GM12878 (cell line): ENCODE data around the gene IFNL1. TPM values are rescaled to one million over a fixed set of nuclear protein-coding genes. Genes with fewer than 3 reads are reported as not detected.

Source experiments
- ATAC-seq: fragments of 200-7000 bp; cut with Tn5 transposase; 3 replicates; pipeline ENCODE4 v1.9.1; 2020; ENCODE audit warnings: mild to moderate bottlenecking, moderate library complexity
- BruUV-seq: library from RNA; stranded (reverse); fragments of 400-500 nt; replicated peaks from 2 replicates; lab custom pipeline; 2021; lab: Mats Ljungman, UMichigan
- CTCF ChIA-PET: fragments of 300-600 bp; sonication (Branson Sonifier 250); formaldehyde crosslinking; extraction: SDS; loops from one replicate; lab custom pipeline; 2021; ENCODE audit warnings: inconsistent platforms; lab: Yijun Ruan, JAX
- POLR2A ChIA-PET: fragments of 350-600 bp; formaldehyde crosslinking; extraction: SDS; loops from one replicate; lab custom pipeline; 2021; ENCODE audit warnings: inconsistent platforms; lab: Charles Lee
- RAD21 ChIA-PET: fragments of 300-600 bp; sonication (Branson Sonifier 250); formaldehyde crosslinking; loops from one replicate; lab custom pipeline; 2023; ENCODE audit warnings: antibody characterized with exemption; ENCODE audit not compliant: unreplicated experiment; lab: Charles Lee
- SMC1A ChIA-PET: fragments of 300-600 bp; sonication (Branson Sonifier 250); formaldehyde crosslinking; loops from one replicate; lab custom pipeline; 2023; ENCODE audit not compliant: unreplicated experiment, uncharacterized antibody; lab: Charles Lee
- DNase-seq: peaks from one replicate; pipeline ENCODE4 v3.0.0-alpha.2; 2011; ENCODE audit warnings: low read depth, low spot score
- FAIRE-seq: peaks from 3 replicates; lab custom pipeline; 2011; peaks lifted over from hg19 to GRCh38; lab: Jason Lieb, UNC
- H2AFZ ChIP-seq: 2 replicates; pipeline ENCODE4 v1.6.0; 2011; ENCODE audit warnings: low read depth, low read length, control low read depth; ENCODE audit not compliant: control insufficient read depth
- H3K27ac ChIP-seq: 2 replicates; pipeline ENCODE4 v1.5.1; 2011; ENCODE audit warnings: control low read depth; ENCODE audit not compliant: control insufficient read depth, insufficient read depth
- H3K27me3 ChIP-seq, 2 experiments: replicated peaks in 1 of 2; 2 replicates each; pipeline versions ENCODE4 v1.6.0 to v1.6.1; 2011; ENCODE audit warnings: low read length in 1 of 2; ENCODE audit not compliant: control insufficient read depth in 2 of 2, insufficient read depth in 2 of 2
- H3K36me3 ChIP-seq, 2 experiments: 2 replicates each; pipeline ENCODE4 v1.5.1; 2011; ENCODE audit warnings: low read length in 1 of 2; ENCODE audit not compliant: control insufficient read depth in 2 of 2, insufficient read depth in 2 of 2
- H3K4me1 ChIP-seq: 2 replicates; pipeline ENCODE4 v1.6.1; 2011; ENCODE audit warnings: mild to moderate bottlenecking, low read length, moderate library complexity, mixed read lengths; ENCODE audit not compliant: control insufficient read depth, insufficient read depth
- H3K4me2 ChIP-seq: 2 replicates; pipeline ENCODE4 v1.6.0; 2011; ENCODE audit warnings: control low read depth; ENCODE audit not compliant: control insufficient read depth, insufficient read depth
- H3K4me3 ChIP-seq: fragments of 200-600 bp; sonication (generic); 2 replicates; pipeline ENCODE4 v1.5.1; 2016
- H3K79me2 ChIP-seq: 2 replicates; pipeline ENCODE4 v1.6.0; 2011; ENCODE audit warnings: low read length; ENCODE audit not compliant: control insufficient read depth, insufficient read depth
- H3K9ac ChIP-seq: 2 replicates; pipeline ENCODE4 v1.8.0; 2011; ENCODE audit warnings: low read length, control low read depth, mixed read lengths; ENCODE audit not compliant: control insufficient read depth, insufficient read depth
- H3K9me3 ChIP-seq: replicated peaks from 3 replicates; pipeline ENCODE4 v1.5.1; 2011; ENCODE audit warnings: mild to moderate bottlenecking, low read length; ENCODE audit not compliant: control insufficient read depth, insufficient read depth
- H4K20me1 ChIP-seq: 2 replicates; pipeline ENCODE4 v1.6.0; 2011; ENCODE audit not compliant: control insufficient read depth, insufficient read depth
- BCL3 ChIP-seq: IDR thresholded peaks from 2 replicates; pipeline ENCODE4 v1.6.1; 2011; ENCODE audit warnings: borderline replicate concordance, low read depth, mild to moderate bottlenecking, moderate library complexity, low read length; ENCODE audit not compliant: insufficient read depth, poor library complexity, severe bottlenecking
- BMI1 ChIP-seq: fragments of 450-650 bp; IDR thresholded peaks from 2 replicates; pipeline ENCODE4 v1.6.1; 2016; ENCODE audit warnings: mild to moderate bottlenecking, moderate library complexity, borderline replicate concordance
- CBFB ChIP-seq: IDR thresholded peaks from 2 replicates; pipeline ENCODE4 v1.6.1; 2016; ENCODE audit warnings: antibody characterized with exemption, low read depth
- DPF2 ChIP-seq: fragments of 450-650 bp; IDR thresholded peaks from 2 replicates; pipeline ENCODE4 v1.6.1; 2017; ENCODE audit warnings: mild to moderate bottlenecking
- IKZF1 ChIP-seq: fragments of 450-650 bp; conservative IDR thresholded peaks from 2 replicates; pipeline ENCODE4 v1.6.1; 2017; ENCODE audit warnings: antibody characterized with exemption, mild to moderate bottlenecking
- IKZF2 ChIP-seq, 2 experiments: fragments of 450-650 bp; IDR thresholded peaks; 2 replicates each; pipeline ENCODE4 v1.6.1; 2017; ENCODE audit warnings: mild to moderate bottlenecking in 2 of 2, moderate library complexity in 2 of 2
- LARP7 ChIP-seq: fragments of 450-650 bp; IDR thresholded peaks from 2 replicates; pipeline ENCODE4 v1.6.1; 2017; ENCODE audit warnings: mild to moderate bottlenecking
- NFYB ChIP-seq: IDR thresholded peaks from 2 replicates; pipeline ENCODE4 v1.6.1; 2011; ENCODE audit warnings: low read depth, mild to moderate bottlenecking, low read length, improper control_type of control experiment, moderate library complexity; ENCODE audit not compliant: insufficient read depth
- PAX8 ChIP-seq: fragments of 450-650 bp; IDR thresholded peaks from 2 replicates; pipeline ENCODE4 v1.6.1; 2017; ENCODE audit warnings: mild to moderate bottlenecking, moderate library complexity
- SIX5 ChIP-seq: IDR thresholded peaks from 2 replicates; pipeline ENCODE4 v1.6.1; 2011; ENCODE audit warnings: mild to moderate bottlenecking, low read depth, low read length, moderate library complexity; ENCODE audit not compliant: severe bottlenecking
- SMAD1 ChIP-seq: fragments of 450-650 bp; IDR thresholded peaks from 2 replicates; pipeline ENCODE4 v1.6.1; 2018; ENCODE audit warnings: mild to moderate bottlenecking, low read depth; ENCODE audit not compliant: partially characterized antibody
- TAF1 ChIP-seq: IDR thresholded peaks from 2 replicates; pipeline ENCODE4 v1.6.1; 2011; ENCODE audit warnings: mild to moderate bottlenecking, low read depth, low read length, borderline replicate concordance
- YBX1 ChIP-seq: fragments of 450-650 bp; IDR thresholded peaks from 2 replicates; pipeline ENCODE4 v1.6.1; 2016; ENCODE audit warnings: antibody characterized with exemption
- ZBTB11 ChIP-seq: fragments of 450-650 bp; formaldehyde crosslinking; IDR thresholded peaks from 2 replicates; pipeline ENCODE4 v1.5.0; 2022; ENCODE audit warnings: mild to moderate bottlenecking, missing genetic modification characterization
- ZNF217 ChIP-seq: fragments of 450-650 bp; IDR thresholded peaks from 2 replicates; pipeline ENCODE4 v1.6.1; 2017; ENCODE audit warnings: antibody characterized with exemption, mild to moderate bottlenecking
- WGBS: methylation state at CpG from one replicate; pipeline ENCODE4 v1.1.6; 2016; ENCODE audit warnings: low lambda C conversion rate; ENCODE audit not compliant: insufficient replicate concordance, insufficient coverage; ENCODE audit errors: missing lambda C conversion rate; 5-methylcytosine and 5-hydroxymethylcytosine counted together
- in situ Hi-C: fragments of 300-500 bp; cut with MboI; formaldehyde crosslinking; loops from 9 replicates; pipeline ENCODE4 v1.14.3; 2018; ENCODE audit warnings: mixed read lengths
- intact Hi-C: fragments of 100-400 bp; cut with micrococcal nuclease; formaldehyde crosslinking; loops from one replicate; pipeline ENCODE4 v1.14.2; 2022; ENCODE audit not compliant: unreplicated experiment
- polyA plus RNA-seq, 11 experiments: library from polyadenylated mRNA; depleted of rRNA in 4 of 11; unstranded in 6 of 11; stranded (reverse) in 5 of 11; fragments of >200 nt; fragmentation: Nextera tagmentation in 4 of 11; fragmentation: Illumina TruSeq in 1 of 11; extraction: Ambion mirVana in 4 of 11; extraction: Trizol in 1 of 11; gene quantifications; 1 replicate in 1 of 11; 2 replicates in 10 of 11; pipeline versions ENCODE4 v1.2.1 to v1.2.3, GENCODE V29; 2011 to 2016; ENCODE audit warnings: inconsistent platforms in 2 of 11, missing spikeins in 2 of 11, low read depth in 1 of 11
- total RNA-seq, 4 experiments: library from RNA; depleted of rRNA in 3 of 4; stranded (reverse); fragments of >200 nt in 3 of 4; fragmentation: Illumina TruSeq in 1 of 4; extraction: Trizol in 1 of 4; gene quantifications; 2 replicates each; pipeline versions ENCODE4 v1.2.1 to v1.2.3, GENCODE V29; 2013 to 2021

The IFNL1 gene
- total and polyA plus RNA-seq, 10 of the 15 experiments (the other 5 are each of a cell fraction or from before 2014, with no cell fraction given), result not detected

GRCh38 chr19:39315933-39316332 lies 19.7 kb downstream of the IFNL1 start:
- FAIRE-seq (no peak), ATAC-seq (no peak), DNase-seq (no peak)
- TF ChIP-seq ZBTB11 (CRISPR knock-in tag) (no peak), SIX5 (no peak), CBFB (no peak), PAX8 (no peak), YBX1 (no peak), TAF1 (no peak), BCL3 (no peak), IKZF2 (IDR thresholded peaks at IDR 0.05) (no peak), SMAD1 (no peak), DPF2 (no peak), BMI1 (no peak), IKZF1 (no peak), NFYB (no peak), LARP7 (no peak), ZNF217 (no peak)
- no peak overlapping the region for H3K4me2 ChIP-seq
- RAD21 ChIA-PET, result no interaction called here
- H2AFZ ChIP-seq, result no peak overlapping the region
- intact Hi-C loops, result no loop called here
- POLR2A ChIA-PET, result no interaction called here
- H3K79me2 ChIP-seq, result no peaks in the 10 kb centered on the region
- BruUV-seq, result no TSS peak
- H3K27ac ChIP-seq, result no peak overlapping the region
- H3K9me3 ChIP-seq, result no peaks in the 10 kb centered on the region
- no peaks in the 10 kb centered on the region for H3K4me1 ChIP-seq
- H3K27me3 ChIP-seq, result no peaks in the 10 kb centered on the region; a peak in 1 of 4 replicates
- SMC1A ChIA-PET, result interaction anchor here (0.8 kb wide), 1 partner anchor 76 kb away, joined by 3 read pairs; the partner anchor contains the start of genes MED29 and PAF1
- no peaks in the 10 kb centered on the region; a peak in 1 of 4 replicates for H3K36me3 ChIP-seq
- in situ Hi-C loops, result no loop called here
- CTCF ChIA-PET, result interaction anchor here (0.9 to 1.0 kb wide), 2 partner anchors 11 to 12 kb away, joined by 3 to 4 read pairs; no protein-coding TSS in a partner anchor
- H3K4me3 ChIP-seq, result no peak overlapping the region
- H3K9ac ChIP-seq, result no peak overlapping the region
- H4K20me1 ChIP-seq, result 0 out of 2 replicates have a peak, but pooled peaks cover 2% of the 10 kb centered on the region
- WGBS, result 94% methylated on average over 1 of the region's 1 CpG
